RWPE1 (cell line): ENCODE measurements around the gene SLC6A19.
A peak's percentile ranks its signal among the peaks of the same experiment; 100 is the strongest.

Source experiments
- CTCF ChIA-PET: fragments of 350-600 bp; sonication (Branson Sonifier 250); formaldehyde crosslinking; extraction: SDS; loops from one replicate; lab custom pipeline; 2021; lab: Yijun Ruan, JAX
- POLR2A ChIA-PET: fragments of 400-600 bp; formaldehyde crosslinking; extraction: SDS; loops from one replicate; lab custom pipeline; 2020; ENCODE audit warnings: antibody characterized with exemption; ENCODE audit not compliant: low non-redundant PET; lab: Yijun Ruan, JAX
- DNase-seq: peaks from one replicate; pipeline ENCODE4 v3.0.0; 2012; ENCODE audit warnings: low spot score
- H3K27ac ChIP-seq: fragments of 450-650 bp; 2 replicates; pipeline ENCODE4 v1.5.1; 2017
- CTCF ChIP-seq: fragments of 450-650 bp; conservative IDR thresholded peaks from 2 replicates; pipeline ENCODE4 v1.5.1; 2017; ENCODE audit warnings: low read depth, mild to moderate bottlenecking

The SLC6A19 gene

GRCh38 chr5:1240496-1241260 is 39.3 kb downstream of the SLC6A19 start:
- ChIA-PET CTCF (interaction anchor here (1.1 kb wide), 1 partner anchor 41 kb away, joined by 3 read pairs; no protein-coding TSS in a partner anchor), POLR2A (no interaction called here)
- DNase-seq: no peak
- H3K27ac ChIP-seq: peak overlapping the region; percentile 92
- no peak for TF ChIP-seq CTCF

GRCh38 chr5:1241509-1242080 is 40.2 kb downstream of the SLC6A19 start:
- POLR2A ChIA-PET: no interaction called here
- no peak overlapping the region for H3K27ac ChIP-seq
- no peak for TF ChIP-seq CTCF
- DNase-seq: no peak
- CTCF ChIA-PET: interaction anchor here (0.7 kb wide), 1 partner anchor 33 kb away, joined by 5 read pairs; no protein-coding TSS in a partner anchor

GRCh38 chr5:1242733-1243486 is 41.5 kb downstream of the SLC6A19 start:
- DNase-seq: no peak
- H3K27ac ChIP-seq: no peak overlapping the region
- TF ChIP-seq CTCF: no peak
- ChIA-PET POLR2A (no interaction called here), CTCF (no interaction called here)

- POLR2A ChIA-PET: no interaction called here
- TF ChIP-seq CTCF: no peak
- no peak overlapping the region for H3K27ac ChIP-seq
- CTCF ChIA-PET: no interaction called here
- no peak for DNase-seq
Measured at GRCh38 chr5:1243487-1244130, 42.2 kb downstream of the SLC6A19 start.

- ChIA-PET CTCF (no interaction called here), POLR2A (no interaction called here)
Measured at GRCh38 chr5:1244255-1244654, 42.9 kb downstream of the SLC6A19 start.

More at GRCh38 chr5:1244255-1244654, 42.9 kb downstream of the SLC6A19 start:
- no peak for TF ChIP-seq CTCF
- no peak for DNase-seq
- H3K27ac ChIP-seq: no peak overlapping the region
